HG03039 (cell line): ENCODE measurements around the gene HBZ.
"Not testable (repeated sequence)": the region's sequence is repeated elsewhere in the genome, so short reads cannot be mapped to it uniquely, and the experiment has no call there.

Experiments used
- ATAC-seq: cut with Tn5 transposase; IDR thresholded peaks from one replicate; pipeline ENCODE4 v1.9.1; 2021; ENCODE audit warnings: mild to moderate bottlenecking, moderate library complexity; ENCODE audit not compliant: unreplicated experiment

HBZ gene

DNA sequence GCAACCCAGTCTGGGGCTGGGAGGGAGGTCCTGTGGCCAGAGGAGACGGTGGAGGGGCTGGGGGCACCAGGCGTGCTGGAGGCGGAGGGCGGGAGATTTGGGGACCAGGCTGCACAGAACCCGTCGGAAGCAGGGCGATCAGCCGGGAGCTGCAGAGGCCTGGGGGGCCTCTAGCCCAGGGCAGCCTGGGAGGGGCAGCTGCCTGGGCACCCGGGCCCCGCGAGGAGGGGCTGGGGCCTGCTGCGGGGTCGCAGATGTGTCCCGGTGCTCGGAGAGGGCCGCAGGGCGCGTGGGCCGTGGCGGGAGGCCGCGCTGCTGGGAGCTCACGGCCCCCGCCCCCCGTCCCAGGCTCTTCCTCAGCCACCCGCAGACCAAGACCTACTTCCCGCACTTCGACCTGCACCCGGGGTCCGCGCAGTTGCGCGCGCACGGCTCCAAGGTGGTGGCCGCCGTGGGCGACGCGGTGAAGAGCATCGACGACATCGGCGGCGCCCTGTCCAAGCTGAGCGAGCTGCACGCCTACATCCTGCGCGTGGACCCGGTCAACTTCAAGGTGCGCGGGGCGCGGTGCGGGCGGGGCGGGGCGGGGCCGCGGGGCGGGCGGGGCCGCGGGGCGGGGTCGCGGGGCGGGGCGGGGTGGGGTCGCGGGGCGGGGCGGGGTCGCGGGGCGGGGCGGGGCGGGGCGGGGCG is 11.8 kb downstream of the HBZ start:
- ATAC-seq, result not testable (repeated sequence)

DNA sequence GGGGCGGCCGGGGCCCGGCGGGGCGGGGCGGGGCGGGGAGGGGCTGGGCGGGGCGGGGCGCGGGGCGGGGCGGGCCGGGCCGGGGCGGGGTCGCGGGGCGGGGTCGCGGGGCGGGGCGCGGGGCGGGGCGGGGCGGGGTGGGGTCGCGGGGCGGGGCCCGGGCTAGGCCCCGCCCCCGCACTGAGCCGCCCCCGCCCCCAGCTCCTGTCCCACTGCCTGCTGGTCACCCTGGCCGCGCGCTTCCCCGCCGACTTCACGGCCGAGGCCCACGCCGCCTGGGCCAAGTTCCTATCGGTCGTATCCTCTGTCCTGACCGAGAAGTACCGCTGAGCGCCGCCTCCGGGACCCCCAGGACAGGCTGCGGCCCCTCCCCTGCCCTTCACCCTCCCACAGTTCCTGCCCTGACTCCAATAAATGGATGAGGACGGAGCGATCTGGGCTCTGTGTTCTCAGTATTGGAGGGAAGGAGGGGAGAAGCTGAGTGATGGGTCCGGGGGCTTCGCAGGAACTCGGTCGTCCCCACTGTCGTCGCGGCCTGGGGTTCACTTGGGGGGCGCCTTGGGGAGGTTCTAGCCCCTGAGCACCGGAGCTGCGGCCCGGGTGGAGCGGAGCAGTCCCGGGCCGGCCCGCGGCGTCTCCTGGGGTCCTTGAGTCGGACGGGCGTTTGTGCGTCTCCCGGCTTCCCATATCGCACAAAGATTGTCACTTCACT is 12.5 kb downstream of the HBZ start:
- ATAC-seq, result no peak

- no peak for ATAC-seq
Observed at GRCh38 chr16:165539-166374, 13.3 kb downstream of the HBZ start, which contains the start of gene HBM. HBM (plus strand) TSS chr16:165978; CDS start chr16:165998, 20 bp downstream.

DNA sequence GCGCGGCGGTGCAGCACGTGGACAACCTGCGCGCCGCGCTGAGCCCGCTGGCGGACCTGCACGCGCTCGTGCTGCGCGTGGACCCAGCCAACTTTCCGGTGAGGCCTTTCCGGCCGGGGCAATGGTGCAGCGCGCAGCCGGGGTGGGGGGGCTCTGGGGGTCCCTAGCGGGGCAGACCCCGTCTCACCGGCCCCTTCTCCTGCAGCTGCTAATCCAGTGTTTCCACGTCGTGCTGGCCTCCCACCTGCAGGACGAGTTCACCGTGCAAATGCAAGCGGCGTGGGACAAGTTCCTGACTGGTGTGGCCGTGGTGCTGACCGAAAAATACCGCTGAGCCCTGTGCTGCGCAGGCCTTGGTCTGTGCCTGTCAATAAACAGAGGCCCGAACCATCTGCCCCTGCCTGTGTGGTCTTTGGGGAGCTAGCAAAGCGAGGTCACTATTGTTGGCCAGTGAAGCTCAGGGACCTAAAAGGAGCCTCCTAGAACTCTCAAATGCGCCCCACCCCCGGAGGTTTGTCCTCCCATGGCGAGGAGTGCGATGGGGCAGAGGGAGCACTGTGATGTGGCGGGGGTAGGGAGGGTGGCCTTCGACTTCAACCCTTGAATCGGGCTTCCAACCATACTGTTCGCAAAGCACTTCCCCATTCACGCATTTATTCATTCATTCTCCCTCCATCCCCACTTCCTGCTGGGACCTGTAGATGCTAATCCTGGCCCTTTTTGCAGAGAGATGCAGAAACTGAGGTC is 14.1 kb downstream of the HBZ start:
- ATAC-seq, result no peak

- no peak for ATAC-seq
Observed at GRCh38 chr16:167122-167690, 14.8 kb downstream of the HBZ start.

DNA sequence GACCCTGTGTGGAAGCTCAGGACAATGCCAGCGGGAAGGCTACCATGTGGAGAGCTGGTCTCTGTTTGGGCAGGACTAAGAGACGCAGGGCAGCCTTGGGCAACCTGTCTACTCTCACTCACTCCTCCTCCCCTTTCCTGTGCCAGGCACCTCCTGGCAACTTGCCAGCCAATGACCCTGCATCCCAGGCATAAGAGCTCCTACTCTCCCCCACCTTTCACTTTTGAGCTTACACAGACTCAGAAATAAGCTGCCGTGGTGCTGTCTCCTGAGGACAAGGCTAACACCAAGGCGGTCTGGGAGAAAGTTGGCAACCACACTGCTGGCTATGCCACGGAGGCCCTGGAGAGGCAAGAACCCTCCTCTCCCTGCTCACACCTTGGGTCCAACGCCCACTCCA is 16.0 kb downstream of the HBZ start:
- no peak for ATAC-seq

DNA sequence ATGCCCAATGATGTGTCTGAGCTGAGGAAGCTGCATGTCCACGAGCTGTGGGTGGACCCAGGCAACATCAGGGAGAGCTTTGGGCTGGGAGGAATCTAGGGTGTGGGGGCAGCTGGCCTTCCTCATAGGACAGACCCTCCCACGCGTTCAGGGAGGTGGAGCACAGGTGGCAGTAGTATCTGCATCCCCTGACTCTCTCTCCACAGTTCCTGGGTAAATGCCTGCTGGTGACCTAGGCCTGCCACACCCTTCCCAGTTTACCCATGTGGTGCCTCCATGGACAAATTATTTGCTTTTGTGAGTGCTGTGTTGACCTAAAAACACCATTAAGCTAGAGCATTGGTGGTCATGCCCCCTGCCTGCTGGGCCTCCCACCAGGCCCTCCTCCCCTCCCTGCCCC is 16.6 kb downstream of the HBZ start:
- no peak for ATAC-seq

- not testable (repeated sequence) for ATAC-seq
Observed at GRCh38 chr16:170088-170507, 17.7 kb downstream of the HBZ start.

GRCh38 chr16:170788-171187 is 18.3 kb downstream of the HBZ start:
- ATAC-seq, result no peak

DNA sequence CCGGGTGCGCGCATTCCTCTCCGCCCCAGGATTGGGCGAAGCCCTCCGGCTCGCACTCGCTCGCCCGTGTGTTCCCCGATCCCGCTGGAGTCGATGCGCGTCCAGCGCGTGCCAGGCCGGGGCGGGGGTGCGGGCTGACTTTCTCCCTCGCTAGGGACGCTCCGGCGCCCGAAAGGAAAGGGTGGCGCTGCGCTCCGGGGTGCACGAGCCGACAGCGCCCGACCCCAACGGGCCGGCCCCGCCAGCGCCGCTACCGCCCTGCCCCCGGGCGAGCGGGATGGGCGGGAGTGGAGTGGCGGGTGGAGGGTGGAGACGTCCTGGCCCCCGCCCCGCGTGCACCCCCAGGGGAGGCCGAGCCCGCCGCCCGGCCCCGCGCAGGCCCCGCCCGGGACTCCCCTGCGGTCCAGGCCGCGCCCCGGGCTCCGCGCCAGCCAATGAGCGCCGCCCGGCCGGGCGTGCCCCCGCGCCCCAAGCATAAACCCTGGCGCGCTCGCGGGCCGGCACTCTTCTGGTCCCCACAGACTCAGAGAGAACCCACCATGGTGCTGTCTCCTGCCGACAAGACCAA is 20.0 kb downstream of the HBZ start, which contains the start of gene HBA2:
TSS of gene HBA2 (plus strand) at position 503 of the 568 bp plus-strand sequence. CDS start at position 540, 37 bp downstream.
- not testable (repeated sequence) for ATAC-seq

- ATAC-seq, result not testable (repeated sequence)
Observed at GRCh38 chr16:173211-173854, 20.9 kb downstream of the HBZ start.

GRCh38 chr16:173928-174769 is 21.7 kb downstream of the HBZ start:
- not testable (repeated sequence) for ATAC-seq

- ATAC-seq, result no peak
Observed at GRCh38 chr16:175011-175949, 22.8 kb downstream of the HBZ start.

DNA sequence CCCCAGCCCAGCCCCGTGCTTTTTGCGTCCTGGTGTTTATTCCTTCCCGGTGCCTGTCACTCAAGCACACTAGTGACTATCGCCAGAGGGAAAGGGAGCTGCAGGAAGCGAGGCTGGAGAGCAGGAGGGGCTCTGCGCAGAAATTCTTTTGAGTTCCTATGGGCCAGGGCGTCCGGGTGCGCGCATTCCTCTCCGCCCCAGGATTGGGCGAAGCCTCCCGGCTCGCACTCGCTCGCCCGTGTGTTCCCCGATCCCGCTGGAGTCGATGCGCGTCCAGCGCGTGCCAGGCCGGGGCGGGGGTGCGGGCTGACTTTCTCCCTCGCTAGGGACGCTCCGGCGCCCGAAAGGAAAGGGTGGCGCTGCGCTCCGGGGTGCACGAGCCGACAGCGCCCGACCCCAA is 23.6 kb downstream of the HBZ start:
- ATAC-seq, result not testable (repeated sequence)

DNA sequence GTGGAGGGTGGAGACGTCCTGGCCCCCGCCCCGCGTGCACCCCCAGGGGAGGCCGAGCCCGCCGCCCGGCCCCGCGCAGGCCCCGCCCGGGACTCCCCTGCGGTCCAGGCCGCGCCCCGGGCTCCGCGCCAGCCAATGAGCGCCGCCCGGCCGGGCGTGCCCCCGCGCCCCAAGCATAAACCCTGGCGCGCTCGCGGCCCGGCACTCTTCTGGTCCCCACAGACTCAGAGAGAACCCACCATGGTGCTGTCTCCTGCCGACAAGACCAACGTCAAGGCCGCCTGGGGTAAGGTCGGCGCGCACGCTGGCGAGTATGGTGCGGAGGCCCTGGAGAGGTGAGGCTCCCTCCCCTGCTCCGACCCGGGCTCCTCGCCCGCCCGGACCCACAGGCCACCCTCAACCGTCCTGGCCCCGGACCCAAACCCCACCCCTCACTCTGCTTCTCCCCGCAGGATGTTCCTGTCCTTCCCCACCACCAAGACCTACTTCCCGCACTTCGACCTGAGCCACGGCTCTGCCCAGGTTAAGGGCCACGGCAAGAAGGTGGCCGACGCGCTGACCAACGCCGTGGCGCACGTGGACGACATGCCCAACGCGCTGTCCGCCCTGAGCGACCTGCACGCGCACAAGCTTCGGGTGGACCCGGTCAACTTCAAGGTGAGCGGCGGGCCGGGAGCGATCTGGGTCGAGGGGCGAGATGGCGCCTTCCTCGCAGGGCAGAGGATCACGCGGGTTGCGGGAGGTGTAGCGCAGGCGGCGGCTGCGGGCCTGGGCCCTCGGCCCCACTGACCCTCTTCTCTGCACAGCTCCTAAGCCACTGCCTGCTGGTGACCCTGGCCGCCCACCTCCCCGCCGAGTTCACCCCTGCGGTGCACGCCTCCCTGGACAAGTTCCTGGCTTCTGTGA is 24.3 kb downstream of the HBZ start, which contains the start of gene HBA1:
TSS of gene HBA1 (plus strand) at position 204 of the 906 bp plus-strand sequence. CDS start at position 241, 37 bp downstream.
- ATAC-seq, result not testable (repeated sequence)

DNA sequence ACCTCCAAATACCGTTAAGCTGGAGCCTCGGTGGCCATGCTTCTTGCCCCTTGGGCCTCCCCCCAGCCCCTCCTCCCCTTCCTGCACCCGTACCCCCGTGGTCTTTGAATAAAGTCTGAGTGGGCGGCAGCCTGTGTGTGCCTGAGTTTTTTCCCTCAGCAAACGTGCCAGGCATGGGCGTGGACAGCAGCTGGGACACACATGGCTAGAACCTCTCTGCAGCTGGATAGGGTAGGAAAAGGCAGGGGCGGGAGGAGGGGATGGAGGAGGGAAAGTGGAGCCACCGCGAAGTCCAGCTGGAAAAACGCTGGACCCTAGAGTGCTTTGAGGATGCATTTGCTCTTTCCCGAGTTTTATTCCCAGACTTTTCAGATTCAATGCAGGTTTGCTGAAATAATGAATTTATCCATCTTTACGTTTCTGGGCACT is 25.0 kb downstream of the HBZ start:
- no peak for ATAC-seq
